ENCODE data around the gene CALHM5.

Gene CALHM5

DNA sequence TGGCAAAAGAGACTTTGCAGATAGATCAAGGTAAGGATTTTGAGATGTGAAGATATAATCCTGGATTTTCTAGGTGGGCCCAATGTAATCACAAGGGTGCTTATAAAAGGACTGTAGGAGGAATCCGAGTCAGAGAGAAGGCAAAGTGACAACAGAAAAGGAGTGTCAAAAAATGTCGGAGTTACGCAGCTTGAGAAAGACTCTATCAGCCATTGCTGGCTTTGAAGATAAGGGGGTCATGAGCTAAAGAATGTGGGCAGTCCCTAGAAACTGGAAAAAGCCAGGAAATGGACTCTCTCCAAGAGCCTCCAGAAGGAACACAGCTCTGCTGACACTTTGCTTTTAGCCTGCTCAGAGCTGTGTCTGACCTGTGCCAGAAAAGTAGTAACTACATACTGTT lies 51.2 kb downstream of the CALHM5 start (continued):
- TF ChIP-seq ZNF8 (CRISPR knock-in tag; IDR thresholded peaks at IDR 0.05) (no peak), TCF4 (CRISPR knock-in tag; IDR thresholded peaks at IDR 0.05; ENCODE audit: borderline replicate concordance) (no peak), ARNTL (CRISPR knock-in tag; IDR thresholded peaks at IDR 0.05; ENCODE audit: borderline replicate concordance, low read depth) (no peak), SNAI2 (CRISPR knock-in tag; IDR thresholded peaks at IDR 0.05) (no peak), ISL1 (CRISPR knock-in tag; IDR thresholded peaks at IDR 0.05) (no peak), ZFP3 (CRISPR knock-in tag; IDR thresholded peaks at IDR 0.05) (no peak), OSR1 (CRISPR knock-in tag; IDR thresholded peaks at IDR 0.05) (no peak), ZC3H10 (CRISPR knock-in tag; IDR thresholded peaks at IDR 0.05) (no peak), PPARA (CRISPR knock-in tag; IDR thresholded peaks at IDR 0.05; ENCODE audit: borderline replicate concordance) (no peak), ESRRG (CRISPR knock-in tag; IDR thresholded peaks at IDR 0.05) (no peak), CSDC2 (CRISPR knock-in tag; IDR thresholded peaks at IDR 0.05) (no peak)
- TF ChIP-seq, protein P1, sequence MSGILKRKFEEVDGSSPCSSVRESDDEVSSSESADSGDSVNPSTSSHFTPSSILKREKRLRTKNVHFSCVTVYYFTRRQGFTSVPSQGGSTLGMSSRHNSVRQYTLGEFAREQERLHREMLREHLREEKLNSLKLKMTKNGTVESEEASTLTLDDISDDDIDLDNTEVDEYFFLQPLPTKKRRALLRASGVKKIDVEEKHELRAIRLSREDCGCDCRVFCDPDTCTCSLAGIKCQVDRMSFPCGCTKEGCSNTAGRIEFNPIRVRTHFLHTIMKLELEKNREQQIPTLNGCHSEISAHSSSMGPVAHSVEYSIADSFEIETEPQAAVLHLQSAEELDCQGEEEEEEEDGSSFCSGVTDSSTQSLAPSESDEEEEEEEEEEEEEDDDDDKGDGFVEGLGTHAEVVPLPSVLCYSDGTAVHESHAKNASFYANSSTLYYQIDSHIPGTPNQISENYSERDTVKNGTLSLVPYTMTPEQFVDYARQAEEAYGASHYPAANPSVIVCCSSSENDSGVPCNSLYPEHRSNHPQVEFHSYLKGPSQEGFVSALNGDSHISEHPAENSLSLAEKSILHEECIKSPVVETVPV (CRISPR knock-in tag; IDR thresholded peaks at IDR 0.05), result no peak
- TF ChIP-seq, protein P2, sequence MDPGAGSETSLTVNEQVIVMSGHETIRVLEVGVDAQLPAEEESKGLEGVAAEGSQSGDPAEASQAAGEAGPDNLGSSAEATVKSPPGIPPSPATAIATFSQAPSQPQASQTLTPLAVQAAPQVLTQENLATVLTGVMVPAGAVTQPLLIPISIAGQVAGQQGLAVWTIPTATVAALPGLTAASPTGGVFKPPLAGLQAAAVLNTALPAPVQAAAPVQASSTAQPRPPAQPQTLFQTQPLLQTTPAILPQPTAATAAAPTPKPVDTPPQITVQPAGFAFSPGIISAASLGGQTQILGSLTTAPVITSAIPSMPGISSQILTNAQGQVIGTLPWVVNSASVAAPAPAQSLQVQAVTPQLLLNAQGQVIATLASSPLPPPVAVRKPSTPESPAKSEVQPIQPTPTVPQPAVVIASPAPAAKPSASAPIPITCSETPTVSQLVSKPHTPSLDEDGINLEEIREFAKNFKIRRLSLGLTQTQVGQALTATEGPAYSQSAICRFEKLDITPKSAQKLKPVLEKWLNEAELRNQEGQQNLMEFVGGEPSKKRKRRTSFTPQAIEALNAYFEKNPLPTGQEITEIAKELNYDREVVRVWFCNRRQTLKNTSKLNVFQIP (CRISPR knock-in tag; IDR thresholded peaks at IDR 0.05; ENCODE audit: borderline replicate concordance, low read depth), result no peak

DNA sequence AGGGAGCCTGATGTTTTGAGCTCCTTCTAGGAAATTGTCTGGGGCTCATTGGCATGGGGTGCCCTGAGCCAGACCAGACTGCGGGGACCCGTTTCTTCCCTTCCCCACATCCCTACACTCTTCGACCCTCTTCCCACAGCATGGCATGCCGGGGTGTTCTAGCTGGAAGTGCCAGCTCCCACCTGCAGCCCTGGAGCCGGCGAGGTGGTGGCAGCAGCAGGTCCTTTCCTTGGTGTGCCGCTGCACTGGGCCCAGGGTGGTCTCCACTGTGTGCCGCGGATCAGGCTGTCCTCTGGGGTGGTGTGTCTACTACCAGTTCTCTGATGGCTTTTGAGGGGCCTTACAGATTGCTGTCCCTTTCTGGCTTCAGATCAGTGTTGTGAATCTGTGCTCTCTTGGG lies 52.4 kb downstream of the CALHM5 start:
- no peak for ATAC-seq

GRCh38 chr6:116564311-116564710 lies 52.9 kb downstream of the CALHM5 start:
- peak; percentile 37; the same call in 2 of the 3 replicates for ATAC-seq

More for the DNA sequence above, 52.4 kb downstream of the CALHM5 start:
- no peak for TF ChIP-seq ZFP30 (CRISPR knock-in tag; IDR thresholded peaks at IDR 0.05)
- no peak for TF ChIP-seq BACH2 (CRISPR knock-in tag; IDR thresholded peaks at IDR 0.05; ENCODE audit: borderline replicate concordance)
- TF ChIP-seq PPARA (CRISPR knock-in tag; IDR thresholded peaks at IDR 0.05; ENCODE audit: borderline replicate concordance), result no peak
- no peak for TF ChIP-seq OSR1 (CRISPR knock-in tag; IDR thresholded peaks at IDR 0.05)
- TF ChIP-seq CSDC2 (CRISPR knock-in tag; IDR thresholded peaks at IDR 0.05), result no peak
- TF ChIP-seq GLIS3 (CRISPR knock-in tag; IDR thresholded peaks at IDR 0.05), result no peak
- TF ChIP-seq ESRRG (CRISPR knock-in tag; IDR thresholded peaks at IDR 0.05), result no peak
- TF ChIP-seq, protein P1 (CRISPR knock-in tag; IDR thresholded peaks at IDR 0.05), result no peak
- no peak for TF ChIP-seq ZFP3 (CRISPR knock-in tag; IDR thresholded peaks at IDR 0.05)
- TF ChIP-seq TCF4 (CRISPR knock-in tag; IDR thresholded peaks at IDR 0.05; ENCODE audit: borderline replicate concordance), result no peak
- TF ChIP-seq, protein P2 (CRISPR knock-in tag; IDR thresholded peaks at IDR 0.05; ENCODE audit: borderline replicate concordance, low read depth), result no peak
- TF ChIP-seq ZNF8 (CRISPR knock-in tag; IDR thresholded peaks at IDR 0.05), result no peak
- no peak for TF ChIP-seq ZNF565 (CRISPR knock-in tag; conservative IDR thresholded peaks at IDR 0.05; ENCODE audit: low read depth)
- TF ChIP-seq ZNF70 (CRISPR knock-in tag; IDR thresholded peaks at IDR 0.05), result no peak
- TF ChIP-seq RARB (CRISPR knock-in tag; IDR thresholded peaks at IDR 0.05), result no peak
- TF ChIP-seq SNAI2 (CRISPR knock-in tag; IDR thresholded peaks at IDR 0.05), result no peak
- no peak for TF ChIP-seq ISL1 (CRISPR knock-in tag; IDR thresholded peaks at IDR 0.05)
- TF ChIP-seq, protein P3, sequence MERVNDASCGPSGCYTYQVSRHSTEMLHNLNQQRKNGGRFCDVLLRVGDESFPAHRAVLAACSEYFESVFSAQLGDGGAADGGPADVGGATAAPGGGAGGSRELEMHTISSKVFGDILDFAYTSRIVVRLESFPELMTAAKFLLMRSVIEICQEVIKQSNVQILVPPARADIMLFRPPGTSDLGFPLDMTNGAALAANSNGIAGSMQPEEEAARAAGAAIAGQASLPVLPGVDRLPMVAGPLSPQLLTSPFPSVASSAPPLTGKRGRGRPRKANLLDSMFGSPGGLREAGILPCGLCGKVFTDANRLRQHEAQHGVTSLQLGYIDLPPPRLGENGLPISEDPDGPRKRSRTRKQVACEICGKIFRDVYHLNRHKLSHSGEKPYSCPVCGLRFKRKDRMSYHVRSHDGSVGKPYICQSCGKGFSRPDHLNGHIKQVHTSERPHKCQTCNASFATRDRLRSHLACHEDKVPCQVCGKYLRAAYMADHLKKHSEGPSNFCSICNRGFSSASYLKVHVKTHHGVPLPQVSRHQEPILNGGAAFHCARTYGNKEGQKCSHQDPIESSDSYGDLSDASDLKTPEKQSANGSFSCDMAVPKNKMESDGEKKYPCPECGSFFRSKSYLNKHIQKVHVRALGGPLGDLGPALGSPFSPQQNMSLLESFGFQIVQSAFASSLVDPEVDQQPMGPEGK (CRISPR knock-in tag; IDR thresholded peaks at IDR 0.05; ENCODE audit: borderline replicate concordance), result no peak
- no peak for TF ChIP-seq TOX (CRISPR knock-in tag; IDR thresholded peaks at IDR 0.05; ENCODE audit: borderline replicate concordance)

More at GRCh38 chr6:116564311-116564710, 52.9 kb downstream of the CALHM5 start:
- TF ChIP-seq OSR1 (CRISPR knock-in tag; IDR thresholded peaks at IDR 0.05), result no peak
- no peak for TF ChIP-seq ZNF70 (CRISPR knock-in tag; IDR thresholded peaks at IDR 0.05)
- no peak for TF ChIP-seq ISL1 (CRISPR knock-in tag; IDR thresholded peaks at IDR 0.05)
- TF ChIP-seq ZNF8 (CRISPR knock-in tag; IDR thresholded peaks at IDR 0.05), result no peak
- TF ChIP-seq PPARA (CRISPR knock-in tag; IDR thresholded peaks at IDR 0.05; ENCODE audit: borderline replicate concordance), result no peak
- no peak for TF ChIP-seq GLIS3 (CRISPR knock-in tag; IDR thresholded peaks at IDR 0.05)
- TF ChIP-seq, protein P4, sequence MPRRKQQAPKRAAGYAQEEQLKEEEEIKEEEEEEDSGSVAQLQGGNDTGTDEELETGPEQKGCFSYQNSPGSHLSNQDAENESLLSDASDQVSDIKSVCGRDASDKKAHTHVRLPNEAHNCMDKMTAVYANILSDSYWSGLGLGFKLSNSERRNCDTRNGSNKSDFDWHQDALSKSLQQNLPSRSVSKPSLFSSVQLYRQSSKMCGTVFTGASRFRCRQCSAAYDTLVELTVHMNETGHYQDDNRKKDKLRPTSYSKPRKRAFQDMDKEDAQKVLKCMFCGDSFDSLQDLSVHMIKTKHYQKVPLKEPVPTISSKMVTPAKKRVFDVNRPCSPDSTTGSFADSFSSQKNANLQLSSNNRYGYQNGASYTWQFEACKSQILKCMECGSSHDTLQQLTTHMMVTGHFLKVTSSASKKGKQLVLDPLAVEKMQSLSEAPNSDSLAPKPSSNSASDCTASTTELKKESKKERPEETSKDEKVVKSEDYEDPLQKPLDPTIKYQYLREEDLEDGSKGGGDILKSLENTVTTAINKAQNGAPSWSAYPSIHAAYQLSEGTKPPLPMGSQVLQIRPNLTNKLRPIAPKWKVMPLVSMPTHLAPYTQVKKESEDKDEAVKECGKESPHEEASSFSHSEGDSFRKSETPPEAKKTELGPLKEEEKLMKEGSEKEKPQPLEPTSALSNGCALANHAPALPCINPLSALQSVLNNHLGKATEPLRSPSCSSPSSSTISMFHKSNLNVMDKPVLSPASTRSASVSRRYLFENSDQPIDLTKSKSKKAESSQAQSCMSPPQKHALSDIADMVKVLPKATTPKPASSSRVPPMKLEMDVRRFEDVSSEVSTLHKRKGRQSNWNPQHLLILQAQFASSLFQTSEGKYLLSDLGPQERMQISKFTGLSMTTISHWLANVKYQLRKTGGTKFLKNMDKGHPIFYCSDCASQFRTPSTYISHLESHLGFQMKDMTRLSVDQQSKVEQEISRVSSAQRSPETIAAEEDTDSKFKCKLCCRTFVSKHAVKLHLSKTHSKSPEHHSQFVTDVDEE (CRISPR knock-in tag; IDR thresholded peaks at IDR 0.05), result no peak
- TF ChIP-seq ZFP3 (CRISPR knock-in tag; IDR thresholded peaks at IDR 0.05), result no peak
- TF ChIP-seq ZC3H10 (CRISPR knock-in tag; IDR thresholded peaks at IDR 0.05), result no peak

Measured in SK-N-SH treated with all-trans-retinoic acid at 6 μM for 48 hours (cell line).